A549 treated with GW870086 at 1 μM for 4 hours (cell line): ENCODE results near the gene SSC5D. TPM values are rescaled to one million over a fixed set of nuclear protein-coding genes. Genes with fewer than 3 reads are reported as not detected.

Source experiments
- total RNA-seq: library from RNA; stranded (reverse); fragments of 200-300 nt; extraction: Qiagen RNA extraction; gene quantifications from 5 replicates; pipeline ENCODE4 v1.2.3, GENCODE V29; 2022; ENCODE audit warnings: low read depth

SSC5D gene
- 0.35 to 0.82 TPM (median 0.57 TPM) in 5 replicates for total RNA-seq

GRCh38 chr19:55487924-55488687 is at the start of gene SSC5D:
Gene SSC5D (plus strand): TSS chr19:55488436. CDS start chr19:55488590, 154 bp downstream.

GRCh38 chr19:55443045-55443823 is 45.0 kb upstream of the SSC5D start, which contains the start of gene SHISA7:
Gene SHISA7 (minus strand): TSS chr19:55443300. CDS start chr19:55442863, 437 bp downstream.

DNA sequence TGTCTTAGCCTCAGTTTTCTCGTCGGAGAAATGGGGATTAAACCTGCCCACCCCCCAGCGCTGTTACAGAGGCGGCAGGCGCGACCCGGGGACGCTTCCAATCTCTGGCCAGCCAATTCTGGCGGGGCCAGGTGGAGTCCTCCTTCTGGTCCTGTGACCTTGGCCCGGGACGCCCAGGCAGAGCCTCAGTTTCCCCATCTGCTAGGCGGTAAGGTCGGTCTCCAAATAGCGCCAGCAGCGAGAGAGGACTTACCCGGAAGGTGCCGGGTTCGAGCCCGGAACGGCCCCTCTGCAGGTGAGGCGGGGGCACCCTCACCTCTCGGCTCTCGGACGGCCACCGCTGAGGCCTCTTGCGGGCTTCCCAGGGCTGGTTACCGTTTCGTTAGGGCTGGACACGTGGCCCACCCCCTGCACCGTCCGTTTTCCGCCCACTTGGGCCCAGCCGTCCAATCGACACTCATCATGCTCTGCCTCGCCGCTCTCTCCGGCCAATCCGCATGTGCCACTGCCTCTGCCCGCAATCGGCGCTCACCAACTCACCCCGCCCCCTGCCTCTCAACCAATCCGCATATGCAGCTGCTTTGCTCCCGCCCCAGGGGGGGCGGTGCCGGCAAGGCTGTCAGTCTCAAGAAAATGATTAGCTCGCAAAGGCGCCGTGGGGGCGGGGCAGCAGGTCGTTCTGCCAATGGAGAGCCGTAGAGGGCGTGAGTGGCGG is 26.8 kb upstream of the SSC5D start, which contains the start of gene ISOC2:
ISOC2 (minus strand) TSS at position 384 of the 715 bp plus-strand sequence. CDS start 5,156 bp downstream, outside the sequence.

GRCh38 chr19:55464662-55465054 is 23.6 kb upstream of the SSC5D start, which contains the start of gene C19orf85:
Gene C19orf85 (minus strand): TSS chr19:55464751. CDS start chr19:55464554, 197 bp downstream.

DNA sequence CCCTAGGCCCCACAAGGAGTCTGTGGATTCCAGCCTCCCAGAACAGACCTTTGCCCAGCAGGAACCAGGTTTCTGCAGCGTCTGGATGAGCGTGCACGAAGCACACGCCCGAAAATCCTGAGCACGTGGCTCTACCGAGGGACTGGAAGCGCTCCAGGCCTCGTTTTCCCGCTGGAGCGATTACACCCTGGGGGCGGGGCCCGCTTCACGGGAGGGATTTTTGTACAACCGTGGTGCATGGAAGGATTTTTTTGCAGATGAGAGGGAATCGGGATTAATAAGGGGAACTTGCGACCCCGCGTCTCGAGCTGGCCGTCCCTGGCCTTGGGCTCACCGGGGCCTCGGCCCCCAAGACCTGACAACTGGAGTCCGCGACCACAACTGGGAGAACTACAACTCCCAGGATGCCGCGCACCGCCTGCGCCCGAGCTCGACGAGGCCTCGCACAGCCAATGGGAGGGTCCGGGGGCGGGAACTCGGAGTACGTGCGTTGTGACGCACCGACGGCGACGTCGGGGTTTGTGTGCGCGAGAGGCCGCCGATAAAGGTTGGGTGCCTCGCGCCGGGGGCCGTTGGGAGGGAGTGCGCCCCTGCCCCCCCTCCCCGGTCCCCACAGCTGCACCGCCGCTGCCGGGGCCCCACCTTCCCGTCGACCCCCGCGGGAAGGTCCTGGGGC is 12.0 kb upstream of the SSC5D start, which contains the start of gene ZNF628:
ZNF628 (plus strand) TSS at position 518 of the 676 bp plus-strand sequence. CDS start 3,294 bp downstream, outside the sequence.

DNA sequence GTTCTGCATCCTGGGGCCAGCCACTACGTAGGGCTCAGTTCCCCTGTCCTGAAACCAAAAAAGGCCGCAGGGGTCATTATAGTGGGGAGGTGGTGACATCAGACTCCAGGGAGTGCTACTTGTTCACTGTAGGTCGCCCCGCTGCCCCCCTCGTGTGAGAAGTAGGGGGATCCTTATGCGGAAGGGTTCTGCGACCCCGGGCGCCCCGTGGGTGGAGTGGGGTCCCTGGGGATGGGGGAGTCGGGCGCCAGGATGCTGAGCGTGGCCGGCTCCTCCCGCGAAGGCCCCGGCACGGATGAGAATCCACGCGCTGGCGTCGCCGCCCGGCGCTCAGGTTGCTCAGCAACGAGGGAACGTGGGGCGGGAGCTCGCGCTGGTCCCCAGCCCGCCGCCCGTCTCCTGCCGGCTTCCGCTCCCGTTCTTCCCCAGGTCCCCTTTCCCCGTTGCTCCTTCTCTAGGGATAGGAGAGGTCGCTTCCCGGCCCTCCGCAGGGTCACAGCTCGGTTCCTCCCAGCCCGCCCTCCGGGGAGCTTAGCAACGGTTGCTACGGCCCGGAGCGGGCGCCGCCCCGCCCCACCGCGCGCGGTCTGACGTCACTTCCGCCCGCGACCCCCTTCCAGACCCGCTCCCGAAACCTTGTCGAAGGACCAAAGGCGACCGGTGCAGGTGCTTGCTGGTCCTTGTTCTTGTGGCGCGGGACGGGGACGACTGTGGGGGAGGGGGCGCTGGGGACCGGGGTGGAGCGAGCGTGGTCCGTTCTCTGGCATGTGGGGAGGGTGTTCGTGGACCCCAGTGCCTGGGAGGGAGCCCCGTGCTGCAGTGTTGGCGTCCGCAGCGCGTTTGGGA is 3.4 kb upstream of the SSC5D start, which contains the start of gene NAT14:
NAT14 (plus strand) TSS at position 596 of the 846 bp plus-strand sequence. CDS start 521 bp downstream, outside the sequence.

DNA sequence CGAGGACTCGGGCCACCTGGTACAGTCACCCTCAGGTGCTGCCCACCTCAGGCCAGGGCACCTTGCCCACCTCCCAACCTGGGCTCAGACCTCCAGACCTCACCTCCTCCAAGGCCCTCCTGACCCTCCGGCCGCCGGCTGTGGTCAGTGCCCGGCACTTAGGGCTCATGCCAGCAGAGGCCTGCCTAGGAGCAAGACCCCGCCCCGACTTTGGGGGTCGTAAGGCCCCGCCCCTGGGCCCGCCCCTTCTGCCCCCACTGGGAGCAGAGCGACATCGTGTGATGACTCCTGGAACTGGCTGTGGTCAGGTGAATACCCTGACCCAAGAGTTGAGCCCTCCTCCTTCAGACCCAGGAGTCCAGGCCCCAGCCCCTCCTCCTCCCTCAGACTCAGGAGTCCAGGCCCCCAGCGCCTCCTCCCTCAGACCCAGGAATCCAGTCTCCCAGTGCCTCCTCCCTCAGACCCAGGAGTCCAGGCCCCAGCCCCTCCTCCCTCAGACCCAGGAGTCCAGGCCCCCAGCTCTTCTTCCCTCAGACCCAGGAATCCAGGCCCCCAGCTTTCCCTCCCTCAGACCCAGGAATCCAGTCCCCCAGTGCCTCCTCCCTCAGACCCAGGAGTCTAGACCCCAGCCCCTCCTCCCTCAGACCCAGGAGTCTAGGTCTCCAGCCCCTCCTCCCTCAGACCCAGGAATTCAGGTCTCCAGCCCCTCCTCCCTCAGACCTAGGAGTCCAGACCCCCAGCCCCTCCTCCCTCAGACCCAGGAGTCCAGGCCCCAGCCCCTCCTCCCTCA is 48.9 kb downstream of the SSC5D start, which contains the start of gene SBK2:
SBK2 (minus strand) TSS at position 183 of the 790 bp plus-strand sequence. CDS start 839 bp downstream, outside the sequence.

DNA sequence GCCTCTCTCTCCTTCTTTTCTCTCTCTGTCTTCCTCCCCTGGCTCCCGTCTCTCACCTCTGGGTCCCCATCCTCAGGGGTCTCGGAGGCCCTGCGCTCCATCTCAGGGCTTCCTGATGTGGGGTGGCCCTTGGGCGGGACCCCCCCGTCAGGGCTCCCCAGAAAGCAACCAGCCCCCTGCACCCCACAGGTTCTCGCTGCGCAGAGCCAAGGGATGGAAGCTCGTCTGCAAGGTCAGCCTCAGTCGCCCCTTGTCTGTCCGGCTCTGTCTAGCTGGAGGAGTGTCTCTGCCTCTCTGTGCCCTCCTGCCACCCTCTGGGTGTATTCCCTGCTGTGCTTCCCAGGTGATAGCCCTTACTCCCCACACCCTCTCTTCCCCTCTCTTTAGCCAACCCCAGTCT is 57.2 kb downstream of the SSC5D start, which contains the start of gene SBK3:
SBK3 (minus strand) TSS at position 101 of the 400 bp plus-strand sequence; CDS start at position 101, 0 bp downstream.

Other genes starting within 250 kb of the SSC5D start
- 84.5 to 118 TPM (median 109 TPM) in 5 replicates for gene PPP6R1, start 229.4 kb upstream of the SSC5D start, total RNA-seq
- 120 to 145 TPM (median 138 TPM) in 5 replicates for gene HSPBP1, start 208.3 kb upstream of the SSC5D start, total RNA-seq
- gene BRSK1, start 204.4 kb upstream of the SSC5D start, total RNA-seq: 2.5 to 4.3 TPM (median 4.1 TPM) in 5 replicates
- gene TMEM150B, start 163.1 kb upstream of the SSC5D start, total RNA-seq: not detected in 5 replicates
- gene KMT5C, start 148.6 kb upstream of the SSC5D start, total RNA-seq: 3.7 to 7.5 TPM (median 5.9 TPM) in 5 replicates
- 0.57 to 1.2 TPM (median 0.81 TPM) in 5 replicates for gene COX6B2, start 133.7 kb upstream of the SSC5D start, total RNA-seq
- gene GARIN5B, start 125.2 kb upstream of the SSC5D start, total RNA-seq: 0.08 to 0.33 TPM (median 0.13 TPM) in 5 replicates
- 14.5 to 19.3 TPM (median 18.6 TPM) in 5 replicates for gene IL11, start 118.0 kb upstream of the SSC5D start, total RNA-seq
- gene TMEM190, start 111.6 kb upstream of the SSC5D start, total RNA-seq: 0.94 to 2.2 TPM (median 1.7 TPM) in 5 replicates
- 2.8 to 9.2 TPM (median 7.0 TPM) in 5 replicates for gene TMEM238, start 104.1 kb upstream of the SSC5D start, total RNA-seq
- 2,491 to 3,078 TPM (median 2,623 TPM) in 5 replicates for gene RPL28, start 102.5 kb upstream of the SSC5D start, total RNA-seq
- 343 to 483 TPM (median 443 TPM) in 5 replicates for gene UBE2S, start 80.6 kb upstream of the SSC5D start, total RNA-seq
- not detected in 5 replicates for gene SHISA7, start 45.1 kb upstream of the SSC5D start, total RNA-seq
- 51.3 to 61.4 TPM (median 58.4 TPM) in 5 replicates for gene ISOC2, start 26.8 kb upstream of the SSC5D start, total RNA-seq
- gene C19orf85, start 23.7 kb upstream of the SSC5D start, total RNA-seq: not detected in 5 replicates
- gene ZNF628, start 11.8 kb upstream of the SSC5D start, total RNA-seq: 4.5 to 7.2 TPM (median 6.7 TPM) in 5 replicates
- gene NAT14, start 3.2 kb upstream of the SSC5D start, total RNA-seq: 34.8 to 57.0 TPM (median 55.0 TPM) in 5 replicates
- gene SBK2, start 48.7 kb downstream of the SSC5D start, total RNA-seq: 1.3 to 2.3 TPM (median 1.8 TPM) in 5 replicates
- gene SBK3, start 57.1 kb downstream of the SSC5D start, total RNA-seq: 1.3 to 1.9 TPM (median 1.6 TPM) in 5 replicates
- 20.1 to 37.6 TPM (median 28.4 TPM) in 5 replicates for gene ZNF579, start 92.4 kb downstream of the SSC5D start, total RNA-seq
- 20.5 to 24.3 TPM (median 23.6 TPM) in 5 replicates for gene FIZ1, start 111.1 kb downstream of the SSC5D start, total RNA-seq
- gene ZNF524, start 111.9 kb downstream of the SSC5D start, total RNA-seq: 12.5 to 17.5 TPM (median 16.0 TPM) in 5 replicates
- gene ZNF865, start 117.2 kb downstream of the SSC5D start, total RNA-seq: 7.6 to 13.0 TPM (median 12.1 TPM) in 5 replicates
- gene ZNF784, start 136.1 kb downstream of the SSC5D start, total RNA-seq: 4.8 to 6.1 TPM (median 5.3 TPM) in 5 replicates
- 31.0 to 51.4 TPM (median 48.6 TPM) in 5 replicates for gene ZNF580, start 152.6 kb downstream of the SSC5D start, total RNA-seq
- 39.2 to 55.8 TPM (median 47.7 TPM) in 5 replicates for gene ZNF581, start 155.2 kb downstream of the SSC5D start, total RNA-seq
- 13.7 to 19.1 TPM (median 18.0 TPM) in 5 replicates for gene CCDC106, start 159.8 kb downstream of the SSC5D start, total RNA-seq
- gene U2AF2, start 166.6 kb downstream of the SSC5D start, total RNA-seq: 260 to 300 TPM (median 285 TPM) in 5 replicates
- 130 to 211 TPM (median 195 TPM) in 5 replicates for gene EPN1, start 186.8 kb downstream of the SSC5D start, total RNA-seq
- gene NLRP9, start 250.0 kb downstream of the SSC5D start, total RNA-seq: not detected in 5 replicates